Natural killer cell (primary cell): ENCODE measurements around the gene DCUN1D2. TPM values are rescaled to one million over a fixed set of nuclear protein-coding genes. Genes with fewer than 3 reads are reported as not detected.

Experiments used
- ATAC-seq, 3 donors: fragments of 150-1000 bp in 2 of 3; fragments of 200-7000 bp in 1 of 3; cut with Tn5 transposase; 1 replicate in 1 of 3; 2 replicates in 2 of 3; pipeline ENCODE4 v1.10.0; 2021; ENCODE audit warnings: mild to moderate bottlenecking in 2 of 3, moderate library complexity in 2 of 3
- DNase-seq, 2 donors: peaks; one replicate each; pipeline versions ENCODE4 v3.0.0 to v3.0.0-alpha.2; 2013 to 2021; ENCODE audit warnings: mixed read lengths in 1 of 2
- H3K27ac ChIP-seq: one replicate; pipeline ENCODE4 v1.5.1; 2013; ENCODE audit warnings: mild to moderate bottlenecking, low read length
- H3K27me3 ChIP-seq: one replicate; pipeline ENCODE4 v1.6.1; 2013; ENCODE audit warnings: low read length; ENCODE audit not compliant: control insufficient read depth, insufficient read depth
- H3K36me3 ChIP-seq: one replicate; pipeline ENCODE4 v1.6.1; 2013; ENCODE audit warnings: low read length; ENCODE audit not compliant: control insufficient read depth, insufficient read depth
- H3K4me1 ChIP-seq: one replicate; pipeline ENCODE4 v1.6.1; 2013; ENCODE audit warnings: low read length; ENCODE audit not compliant: control insufficient read depth, insufficient read depth
- H3K4me3 ChIP-seq: one replicate; pipeline ENCODE4 v1.5.1; 2013; ENCODE audit warnings: low read length
- H3K9me3 ChIP-seq: one replicate; pipeline ENCODE4 v1.6.1; 2013; ENCODE audit warnings: low read length; ENCODE audit not compliant: control insufficient read depth, insufficient read depth
- H3K27ac Mint-ChIP-seq, 2 donors: one replicate each; pipeline ENCODE4 v1.8.0; 2022; ENCODE audit warnings: mild to moderate bottlenecking in 2 of 2, mixed read lengths in 2 of 2, moderate library complexity in 1 of 2
- H3K27me3 Mint-ChIP-seq, 2 donors: one replicate each; pipeline ENCODE4 v1.8.0; 2022; ENCODE audit warnings: low read depth in 2 of 2, mixed read lengths in 2 of 2
- H3K36me3 Mint-ChIP-seq: one replicate; pipeline ENCODE4 v1.8.0; 2022; ENCODE audit warnings: mixed read lengths
- H3K4me1 Mint-ChIP-seq, 2 donors: one replicate each; pipeline ENCODE4 v1.8.0; 2022; ENCODE audit warnings: mixed read lengths in 2 of 2
- H3K4me3 Mint-ChIP-seq: one replicate; pipeline ENCODE4 v1.8.0; 2022; ENCODE audit warnings: mild to moderate bottlenecking, moderate library complexity, mixed read lengths
- H3K9me3 Mint-ChIP-seq, 2 donors: one replicate each; pipeline ENCODE4 v1.8.0; 2022; ENCODE audit warnings: mixed read lengths in 2 of 2
- CTCF ChIP-seq: fragments of 200-600 bp; IDR thresholded peaks from one replicate; pipeline ENCODE4 v1.8.0; 2022; ENCODE audit warnings: antibody characterized with exemption
- WGBS: methylation state at CpG from one replicate; pipeline ENCODE4 v1.1.7; 2013; ENCODE audit warnings: missing lambda C conversion rate; ENCODE audit not compliant: insufficient coverage; 5-methylcytosine and 5-hydroxymethylcytosine counted together
- intact Hi-C: fragments of 100-400 bp; cut with micrococcal nuclease; formaldehyde crosslinking; loops from one replicate; pipeline ENCODE4 v1.14.2; 2022
- total RNA-seq, 4 donors: library from RNA; stranded (reverse); fragments of 120-200 nt in 1 of 4; gene quantifications; one replicate each; pipeline versions ENCODE4 v1.2.3 to v1.2.4, GENCODE V29; 2013 to 2022

DCUN1D2 gene
- total RNA-seq, 3 donors from 2014 or later (not counting 1 experiment from before 2014, with no cell fraction given): 26.1 to 33.9 (median 27.1) TPM

- WGBS: 95% methylated on average over 17 of the region's 18 CpGs
- no peak overlapping the region for H3K4me3 Mint-ChIP-seq
- H3K27me3 Mint-ChIP-seq: no peaks in the 10 kb centered on the region
- Histone ChIP-seq H3K27ac (no peak overlapping the region), H3K4me1 (no peaks in the 10 kb centered on the region), H3K27me3 (no peaks in the 10 kb centered on the region), H3K4me3 (no peak overlapping the region), H3K36me3 (no peaks in the 10 kb centered on the region), H3K9me3 (no peaks in the 10 kb centered on the region)
- no peaks in the 10 kb centered on the region for H3K9me3 Mint-ChIP-seq
- H3K4me1 Mint-ChIP-seq: no peaks in the 10 kb centered on the region
- no peak for TF ChIP-seq CTCF
- H3K36me3 Mint-ChIP-seq: no peaks in the 10 kb centered on the region
- ATAC-seq: no peak
- intact Hi-C loops: no loop called here
- DNase-seq: no peak
- no peak overlapping the region for H3K27ac Mint-ChIP-seq
Observed at GRCh38 chr13:113419531-113420193, 70.8 kb downstream of the DCUN1D2 start.

- H3K27me3 ChIP-seq: no peaks in the 10 kb centered on the region
Observed at GRCh38 chr13:113418722-113419049, 71.8 kb downstream of the DCUN1D2 start.

GRCh38 chr13:113417836-113418721, 72.4 kb downstream of the DCUN1D2 start:
- intact Hi-C loops: no loop called here
- DNase-seq (no peak), ATAC-seq (no peak)
- Mint-ChIP-seq H3K27ac (no peak overlapping the region), H3K36me3 (no peaks in the 10 kb centered on the region), H3K4me1 (no peaks in the 10 kb centered on the region), H3K9me3 (peaks cover 0 to 2% of the 10 kb centered on the region in 2 donors), H3K27me3 (peaks cover 0 to 2% of the 10 kb centered on the region in 2 donors), H3K4me3 (no peak overlapping the region)
- Histone ChIP-seq H3K36me3 (no peaks in the 10 kb centered on the region), H3K4me3 (no peak overlapping the region), H3K27ac (no peak overlapping the region), H3K9me3 (no peaks in the 10 kb centered on the region), H3K4me1 (no peaks in the 10 kb centered on the region), H3K27me3 (no peaks in the 10 kb centered on the region)
- no peak for TF ChIP-seq CTCF
- WGBS: 67% methylated on average over 16 of the region's 16 CpGs

More at GRCh38 chr13:113418722-113419049, 71.8 kb downstream of the DCUN1D2 start:
- H3K4me3 ChIP-seq: no peak overlapping the region
- H3K27me3 Mint-ChIP-seq: no peaks in the 10 kb centered on the region
- H3K36me3 ChIP-seq: no peaks in the 10 kb centered on the region
- no peaks in the 10 kb centered on the region for H3K9me3 Mint-ChIP-seq
- H3K4me1 ChIP-seq: no peaks in the 10 kb centered on the region
- ATAC-seq: no peak
- H3K4me3 Mint-ChIP-seq: no peak overlapping the region
- intact Hi-C loops: no loop called here
- no peaks in the 10 kb centered on the region for H3K9me3 ChIP-seq
- WGBS: 90% methylated on average over 1 of the region's 1 CpG
- no peaks in the 10 kb centered on the region for H3K4me1 Mint-ChIP-seq
- DNase-seq: no peak
- H3K27ac Mint-ChIP-seq: no peak overlapping the region
- TF ChIP-seq CTCF: no peak
- H3K36me3 Mint-ChIP-seq: no peaks in the 10 kb centered on the region
- H3K27ac ChIP-seq: no peak overlapping the region
